Naive thymus-derived CD8-positive, alpha-beta T cell (primary cell): Measurements from ENCODE around the gene SRRD. TPM values are rescaled to one million over a fixed set of nuclear protein-coding genes. Genes with fewer than 3 reads are reported as not detected.

Experiments used
- ATAC-seq, 2 donors: fragments of 150-1000 bp; cut with Tn5 transposase in 1 of 2; sonication (Bioruptor Pico), chemical (Tn5 transposase) in 1 of 2; 1 replicate in 1 of 2; 2 replicates in 1 of 2; pipeline ENCODE4 v1.10.0; 2021; ENCODE audit warnings: mild to moderate bottlenecking in 2 of 2, moderate library complexity in 2 of 2
- POLR2A ChIA-PET: fragments of 350-600 bp; sonication (Branson Sonifier 250); formaldehyde crosslinking; loops from one replicate; lab custom pipeline; 2021; ENCODE audit warnings: antibody characterized with exemption; lab: Charles Lee
- DNase-seq, 10 donors: peaks; one replicate each; pipeline versions ENCODE4 v3.0.0 to v3.0.0-alpha.2; 2020 to 2022
- H3K27ac Mint-ChIP-seq, 10 donors: one replicate each; pipeline ENCODE4 v1.8.0; 2020 to 2022; ENCODE audit warnings: mild to moderate bottlenecking in 10 of 10, mixed read lengths in 10 of 10, moderate library complexity in 4 of 10, inconsistent platforms in 1 of 10
- H3K27me3 Mint-ChIP-seq, 5 donors: one replicate each; pipeline ENCODE4 v1.8.0; 2021 to 2022; ENCODE audit warnings: mixed read lengths in 5 of 5
- H3K36me3 Mint-ChIP-seq, 3 donors: one replicate each; pipeline ENCODE4 v1.8.0; 2020 to 2022; ENCODE audit warnings: mixed read lengths in 3 of 3, mild to moderate bottlenecking in 2 of 3, inconsistent platforms in 1 of 3
- H3K4me1 Mint-ChIP-seq, 4 donors: one replicate each; pipeline ENCODE4 v1.8.0; 2021 to 2022; ENCODE audit warnings: mixed read lengths in 4 of 4
- H3K4me3 Mint-ChIP-seq, 10 donors: one replicate each; pipeline ENCODE4 v1.8.0; 2020 to 2022; ENCODE audit warnings: mild to moderate bottlenecking in 10 of 10, mixed read lengths in 10 of 10, moderate library complexity in 6 of 10, inconsistent platforms in 1 of 10
- H3K9me3 Mint-ChIP-seq, 9 donors: one replicate each; pipeline ENCODE4 v1.8.0; 2020 to 2022; ENCODE audit warnings: mixed read lengths in 9 of 9, mild to moderate bottlenecking in 3 of 9, inconsistent platforms in 1 of 9, moderate library complexity in 1 of 9
- polyA plus RNA-seq, 3 donors: library from polyadenylated mRNA; unstranded; fragments of 300-500 nt; fragmentation: Illumina TruSeq; gene quantifications; one replicate each; pipeline ENCODE4 v1.2.3, GENCODE V29; 2021
- total RNA-seq, 8 experiments: library from RNA in 2 of 8; stranded (reverse) in 2 of 8; gene quantifications; one replicate each; pipeline ENCODE4 v1.2.3 and lab custom pipeline; 2021 to 2026

The SRRD gene
- total and polyA plus RNA-seq, 5 experiments from 2014 or later: 17.1 to 27.0 (median 21.4) TPM

- no peak overlapping the region for H3K4me3 Mint-ChIP-seq
- H3K4me1 Mint-ChIP-seq: peaks cover 0 to 18% (median under 1%) of the 10 kb centered on the region in 4 donors
- H3K27ac Mint-ChIP-seq: peak overlapping the region in 1 of 10 donors; percentile 33
- DNase-seq: no peak
- H3K9me3 Mint-ChIP-seq: no peaks in the 10 kb centered on the region
- H3K27me3 Mint-ChIP-seq: no peaks in the 10 kb centered on the region
- H3K36me3 Mint-ChIP-seq: peaks cover 0 to 70% (median 17%) of the 10 kb centered on the region in 3 donors
- ATAC-seq: no peak
- POLR2A ChIA-PET: interaction anchor here (1.1 kb wide), 1 partner anchor 12 kb away, joined by 3 read pairs; no protein-coding TSS in a partner anchor
Measured at GRCh38 chr22:26460202-26460601, 23.5 kb upstream of the SRRD start.

DNA sequence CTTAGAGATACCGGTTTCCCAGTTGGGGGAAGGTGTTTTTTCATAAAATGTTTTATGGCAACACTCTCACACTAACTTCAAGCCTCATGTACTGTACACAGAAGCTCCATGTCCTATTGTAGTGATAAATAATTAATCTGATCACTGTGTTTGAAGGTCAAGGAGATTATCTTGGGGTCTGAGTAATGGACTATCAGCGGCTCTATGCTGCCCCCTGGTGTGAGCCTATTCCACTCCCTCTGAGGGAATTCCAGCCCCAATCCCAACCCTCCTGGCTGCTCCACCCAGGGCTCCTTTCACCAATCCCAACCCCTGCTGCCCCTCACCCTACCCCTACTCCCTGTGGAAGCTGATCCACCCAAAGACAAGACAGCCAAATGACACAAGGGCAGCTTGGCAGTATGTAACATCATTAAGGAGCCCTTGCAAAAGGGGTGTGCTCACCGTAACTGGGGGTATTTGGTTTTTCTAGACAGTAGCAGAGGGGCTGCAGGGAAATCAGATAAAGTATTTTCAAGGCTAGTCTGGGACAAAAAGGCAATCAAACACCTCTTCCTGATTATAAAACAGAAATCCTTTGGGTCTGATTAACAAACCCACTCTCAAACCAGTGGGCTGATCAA is 22.4 kb upstream of the SRRD start:
- Mint-ChIP-seq H3K36me3 (peaks cover 0 to 72% (median 19%) of the 10 kb centered on the region in 3 donors), H3K27ac (peak overlapping the region in 2 of 10 donors; percentile 29 to 34), H3K9me3 (no peaks in the 10 kb centered on the region), H3K4me1 (peaks cover 0 to 18% (median under 1%) of the 10 kb centered on the region in 4 donors), H3K27me3 (no peaks in the 10 kb centered on the region), H3K4me3 (no peak overlapping the region)
- DNase-seq (peak in 6 of 10 donors; percentile 4 to 29 (median 26)), ATAC-seq (no peak)
- POLR2A ChIA-PET: interaction anchor here (1.1 kb wide), 1 partner anchor 13 kb away, joined by 3 read pairs; no protein-coding TSS in a partner anchor

GRCh38 chr22:26462051-26462450 is 21.6 kb upstream of the SRRD start:
- DNase-seq: no peak

DNA sequence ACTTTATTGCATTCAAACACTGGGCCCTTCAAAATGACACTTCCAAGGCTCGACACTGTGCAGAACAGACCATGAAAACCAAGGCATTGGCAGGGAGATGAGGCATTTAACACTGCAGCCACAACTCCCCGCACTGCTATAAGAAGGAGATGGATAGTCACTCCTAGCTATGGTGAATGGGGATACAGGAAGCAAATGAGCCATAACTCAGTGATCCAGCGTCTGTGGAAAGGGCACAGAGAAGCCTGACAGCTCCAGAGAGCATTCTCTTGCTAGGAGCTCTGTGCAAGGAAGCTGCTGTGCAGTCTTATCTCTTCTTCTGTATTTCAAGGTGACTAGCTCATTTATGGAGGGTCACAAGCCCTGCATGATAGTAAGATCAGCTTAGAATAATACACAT is 21.0 kb upstream of the SRRD start:
- ATAC-seq: no peak
- Mint-ChIP-seq H3K27me3 (no peaks in the 10 kb centered on the region), H3K9me3 (no peaks in the 10 kb centered on the region), H3K4me1 (peaks cover 0 to 18% (median under 1%) of the 10 kb centered on the region in 4 donors), H3K27ac (no peak overlapping the region), H3K4me3 (no peak overlapping the region), H3K36me3 (peaks cover 0 to 78% (median 17%) of the 10 kb centered on the region in 3 donors)
- POLR2A ChIA-PET: no interaction called here
- DNase-seq: no peak

More at GRCh38 chr22:26462051-26462450, 21.6 kb upstream of the SRRD start:
- peaks cover 0 to 18% (median under 1%) of the 10 kb centered on the region in 4 donors for H3K4me1 Mint-ChIP-seq
- peaks cover 0 to 78% (median 19%) of the 10 kb centered on the region in 3 donors for H3K36me3 Mint-ChIP-seq
- no peaks in the 10 kb centered on the region for H3K27me3 Mint-ChIP-seq
- no peak overlapping the region for H3K27ac Mint-ChIP-seq
- H3K4me3 Mint-ChIP-seq: no peak overlapping the region
- POLR2A ChIA-PET: no interaction called here
- H3K9me3 Mint-ChIP-seq: no peaks in the 10 kb centered on the region
- no peak for ATAC-seq

GRCh38 chr22:26463101-26463661 is 20.5 kb upstream of the SRRD start:
- Mint-ChIP-seq H3K36me3 (peaks cover 0 to 77% (median 18%) of the 10 kb centered on the region in 3 donors), H3K27ac (peak overlapping the region in 1 of 10 donors; percentile 58), H3K4me3 (no peak overlapping the region)

GRCh38 chr22:26463688-26464087 is 20.0 kb upstream of the SRRD start:
- H3K36me3 Mint-ChIP-seq: peaks cover 0 to 78% (median 19%) of the 10 kb centered on the region in 3 donors
- POLR2A ChIA-PET: no interaction called here
- no peaks in the 10 kb centered on the region for H3K9me3 Mint-ChIP-seq
- no peak for DNase-seq
- peaks cover 0 to 18% (median under 1%) of the 10 kb centered on the region in 4 donors for H3K4me1 Mint-ChIP-seq
- ATAC-seq: no peak
- H3K27me3 Mint-ChIP-seq: no peaks in the 10 kb centered on the region
- peak overlapping the region in 1 of 10 donors; percentile 58 for H3K27ac Mint-ChIP-seq
- H3K4me3 Mint-ChIP-seq: no peak overlapping the region

More at GRCh38 chr22:26463101-26463661, 20.5 kb upstream of the SRRD start:
- H3K4me1 Mint-ChIP-seq: peaks cover 0 to 18% (median under 1%) of the 10 kb centered on the region in 4 donors
- H3K9me3 Mint-ChIP-seq: no peaks in the 10 kb centered on the region
- no peak for DNase-seq
- ATAC-seq: no peak
- POLR2A ChIA-PET: no interaction called here
- no peaks in the 10 kb centered on the region for H3K27me3 Mint-ChIP-seq

DNA sequence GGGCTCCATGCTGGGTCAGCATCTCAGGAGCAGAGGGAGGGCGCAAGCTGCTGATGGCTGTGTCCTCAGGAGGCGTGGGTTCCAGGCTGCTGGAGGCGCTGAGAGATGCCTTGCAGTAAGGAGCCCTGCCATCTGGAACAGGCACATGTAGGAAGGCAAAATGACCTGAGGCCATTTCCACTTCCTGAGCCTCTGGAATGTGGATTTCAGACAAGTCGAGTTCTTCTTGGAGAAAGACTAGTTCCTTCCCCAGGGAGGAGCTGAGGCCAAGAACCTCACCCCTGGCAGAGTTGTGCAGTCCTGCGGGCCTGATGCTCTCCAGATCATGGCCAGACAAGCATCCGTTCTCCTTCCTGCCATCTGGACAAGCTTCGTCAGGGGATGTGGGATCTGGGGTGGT is 19.4 kb upstream of the SRRD start:
- DNase-seq (no peak), ATAC-seq (no peak)
- H3K27me3 Mint-ChIP-seq: no peaks in the 10 kb centered on the region
- no peak overlapping the region for H3K4me3 Mint-ChIP-seq
- no peak overlapping the region for H3K27ac Mint-ChIP-seq
- H3K9me3 Mint-ChIP-seq: no peaks in the 10 kb centered on the region
- H3K4me1 Mint-ChIP-seq: peaks cover 0 to 18% (median under 1%) of the 10 kb centered on the region in 4 donors
- H3K36me3 Mint-ChIP-seq: peaks cover 0 to 79% (median 25%) of the 10 kb centered on the region in 3 donors
- POLR2A ChIA-PET: no interaction called here

GRCh38 chr22:26466196-26466595 is 17.5 kb upstream of the SRRD start:
- DNase-seq (no peak), ATAC-seq (no peak)
- H3K9me3 Mint-ChIP-seq: no peaks in the 10 kb centered on the region
- peaks cover 0 to 84% (median 28%) of the 10 kb centered on the region in 3 donors for H3K36me3 Mint-ChIP-seq
- H3K27me3 Mint-ChIP-seq: no peaks in the 10 kb centered on the region
- no peak overlapping the region for H3K4me3 Mint-ChIP-seq
- H3K27ac Mint-ChIP-seq: no peak overlapping the region
- POLR2A ChIA-PET: no interaction called here
- H3K4me1 Mint-ChIP-seq: peaks cover 0 to 10% (median under 1%) of the 10 kb centered on the region in 4 donors

- no peaks in the 10 kb centered on the region for H3K27me3 Mint-ChIP-seq
- DNase-seq (no peak), ATAC-seq (no peak)
- H3K4me3 Mint-ChIP-seq: no peak overlapping the region
- H3K27ac Mint-ChIP-seq: peak overlapping the region in 1 of 10 donors; percentile 41
- peaks cover 0 to 4% (median 2%) of the 10 kb centered on the region in 4 donors for H3K4me1 Mint-ChIP-seq
- peaks cover 0 to 96% (median 26%) of the 10 kb centered on the region in 3 donors for H3K36me3 Mint-ChIP-seq
- no peaks in the 10 kb centered on the region for H3K9me3 Mint-ChIP-seq
- POLR2A ChIA-PET: no interaction called here
Measured at GRCh38 chr22:26470807-26471206, 12.9 kb upstream of the SRRD start.

DNA sequence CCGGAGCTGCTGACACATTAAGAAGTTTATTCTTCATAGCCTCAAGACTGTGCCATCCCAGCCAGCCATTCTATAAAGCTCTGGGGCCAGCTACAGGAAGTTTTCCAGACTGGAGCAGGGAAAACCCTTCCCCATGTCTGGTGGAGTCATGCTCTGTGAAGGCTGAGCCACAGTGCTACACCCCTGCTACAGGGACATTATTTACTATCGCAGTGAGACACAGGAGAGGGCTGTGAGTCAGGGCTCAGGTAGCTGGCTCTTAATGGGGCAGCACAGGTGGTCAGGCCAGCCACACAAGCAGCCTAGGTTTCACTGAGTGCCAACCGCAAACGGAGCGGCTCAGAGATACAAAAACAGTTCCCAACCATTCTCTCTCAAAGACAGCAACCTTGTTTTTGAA is 12.2 kb upstream of the SRRD start:
- peaks cover under 1 to 5% (median 3%) of the 10 kb centered on the region in 4 donors for H3K4me1 Mint-ChIP-seq
- no peak for DNase-seq
- POLR2A ChIA-PET: no interaction called here
- no peak for ATAC-seq
- H3K27me3 Mint-ChIP-seq: no peaks in the 10 kb centered on the region
- H3K4me3 Mint-ChIP-seq: no peak overlapping the region
- no peak overlapping the region for H3K27ac Mint-ChIP-seq
- H3K36me3 Mint-ChIP-seq: peaks cover under 1 to 93% (median 27%) of the 10 kb centered on the region in 3 donors
- no peaks in the 10 kb centered on the region for H3K9me3 Mint-ChIP-seq

DNA sequence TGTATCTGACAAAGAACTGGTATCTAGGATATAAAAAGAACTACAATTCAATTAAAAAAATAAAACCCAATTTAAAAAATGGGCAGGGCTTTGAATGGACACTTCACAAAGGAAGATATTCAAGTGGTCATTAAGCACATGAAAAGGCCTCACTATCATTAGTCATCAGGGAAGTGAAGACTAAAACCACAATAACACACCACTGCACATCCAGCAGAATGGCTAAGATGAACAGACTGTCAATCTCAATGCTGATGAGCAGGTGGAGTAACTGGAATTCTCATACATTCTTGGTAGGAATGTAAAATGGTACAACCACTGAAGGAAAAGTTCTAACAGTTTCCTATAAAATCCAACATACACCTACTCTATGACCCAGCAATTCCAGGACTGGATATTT is 9.0 kb upstream of the SRRD start:
- peaks cover 10 to 87% (median 23%) of the 10 kb centered on the region in 3 donors for H3K36me3 Mint-ChIP-seq
- peaks cover 20 to 31% (median 26%) of the 10 kb centered on the region in 4 donors for H3K4me1 Mint-ChIP-seq
- DNase-seq: no peak
- ATAC-seq: no peak
- H3K27ac Mint-ChIP-seq: peak overlapping the region in 2 of 10 donors; percentile 31 to 76
- no peaks in the 10 kb centered on the region for H3K27me3 Mint-ChIP-seq
- H3K4me3 Mint-ChIP-seq: no peak overlapping the region
- H3K9me3 Mint-ChIP-seq: no peaks in the 10 kb centered on the region
- POLR2A ChIA-PET: no interaction called here

GRCh38 chr22:26476705-26477340 is 6.9 kb upstream of the SRRD start:
- H3K27ac Mint-ChIP-seq: no peak overlapping the region
- H3K36me3 Mint-ChIP-seq: peaks cover 10 to 74% (median 20%) of the 10 kb centered on the region in 3 donors
- ATAC-seq: no peak
- H3K9me3 Mint-ChIP-seq: no peaks in the 10 kb centered on the region
- no peak for DNase-seq
- POLR2A ChIA-PET: no interaction called here
- peaks cover 31 to 52% (median 47%) of the 10 kb centered on the region in 4 donors for H3K4me1 Mint-ChIP-seq
- no peak overlapping the region for H3K4me3 Mint-ChIP-seq
- no peaks in the 10 kb centered on the region for H3K27me3 Mint-ChIP-seq

DNA sequence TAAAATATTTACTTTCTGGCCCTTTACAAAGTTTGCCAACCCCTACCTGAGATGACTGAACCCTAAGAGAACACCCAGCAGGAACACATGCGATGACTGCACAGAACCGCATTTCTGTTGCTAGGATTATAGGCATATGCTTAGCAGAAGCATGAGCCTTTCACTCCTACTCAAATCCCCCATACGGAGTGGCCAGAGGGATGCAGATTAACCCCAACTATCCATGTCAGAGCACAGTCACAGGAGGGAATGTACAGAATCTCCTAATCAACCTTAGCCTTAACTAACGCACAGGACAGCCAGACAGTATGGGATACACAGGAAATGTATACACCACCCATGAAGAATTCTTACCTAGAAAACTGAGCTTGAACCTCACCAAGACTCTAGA is 6.3 kb upstream of the SRRD start:
- no peak for DNase-seq
- peak overlapping the region in 2 of 10 donors; percentile 41 to 48 for H3K4me3 Mint-ChIP-seq
- no peak for ATAC-seq
- peaks cover 10 to 70% (median 20%) of the 10 kb centered on the region in 3 donors for H3K36me3 Mint-ChIP-seq
- H3K27ac Mint-ChIP-seq: peak overlapping the region in 1 of 10 donors; percentile 68
- peaks cover 36 to 57% (median 52%) of the 10 kb centered on the region in 4 donors for H3K4me1 Mint-ChIP-seq
- H3K27me3 Mint-ChIP-seq: no peaks in the 10 kb centered on the region
- POLR2A ChIA-PET: no interaction called here
- H3K9me3 Mint-ChIP-seq: no peaks in the 10 kb centered on the region
